Glomerular endothelial cell (primary cell): ENCODE measurements around the gene TEX2. TPM values are rescaled to one million over a fixed set of nuclear protein-coding genes. Genes with fewer than 3 reads are reported as not detected.
"Not testable (repeated sequence)": the region's sequence is repeated elsewhere in the genome, so short reads cannot be mapped to it uniquely, and the experiment has no call there.

Experiments used
- DNase-seq: peaks from one replicate; pipeline ENCODE4 v3.0.0-alpha.2; 2011; ENCODE audit warnings: low read depth, low spot score; ENCODE audit errors: extremely low read depth
- total RNA-seq: library from RNA; depleted of rRNA; stranded (reverse); fragments of >200 nt; gene quantifications from 2 replicates; pipeline ENCODE4 v1.2.3, GENCODE V29; 2015

Gene TEX2
- total RNA-seq, 1 donor from 2014 or later, result 24.3 TPM

DNA sequence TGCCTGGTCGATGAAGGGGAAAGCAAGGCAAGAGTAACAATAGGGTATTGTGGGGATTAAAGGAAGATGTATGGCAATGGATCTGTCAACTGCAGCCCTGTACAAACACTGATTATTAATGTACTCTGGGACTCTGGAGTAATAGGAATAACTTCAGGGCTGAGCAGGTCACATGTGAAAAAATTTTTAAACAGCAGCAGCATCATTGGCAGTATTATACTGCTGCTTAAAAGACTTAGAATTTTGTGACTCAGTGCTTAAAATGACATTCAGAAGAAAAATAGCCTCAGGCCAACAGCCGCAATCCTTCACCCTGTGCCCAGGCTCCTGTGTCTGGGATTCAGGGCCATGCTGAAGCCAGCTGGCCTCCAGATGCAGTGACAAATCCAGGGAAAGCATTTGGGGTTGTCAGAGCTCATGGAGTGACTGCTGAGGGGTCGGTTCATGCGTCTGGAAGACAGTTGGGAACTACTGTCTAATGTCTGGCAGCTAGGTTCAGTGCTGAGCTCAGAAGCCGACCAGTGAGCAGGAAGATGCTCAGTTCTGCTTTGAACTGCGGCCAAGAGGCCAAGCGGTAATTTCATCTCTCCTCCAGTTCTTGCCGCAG is 22.2 kb downstream of the TEX2 start:
- no peak for DNase-seq

DNA sequence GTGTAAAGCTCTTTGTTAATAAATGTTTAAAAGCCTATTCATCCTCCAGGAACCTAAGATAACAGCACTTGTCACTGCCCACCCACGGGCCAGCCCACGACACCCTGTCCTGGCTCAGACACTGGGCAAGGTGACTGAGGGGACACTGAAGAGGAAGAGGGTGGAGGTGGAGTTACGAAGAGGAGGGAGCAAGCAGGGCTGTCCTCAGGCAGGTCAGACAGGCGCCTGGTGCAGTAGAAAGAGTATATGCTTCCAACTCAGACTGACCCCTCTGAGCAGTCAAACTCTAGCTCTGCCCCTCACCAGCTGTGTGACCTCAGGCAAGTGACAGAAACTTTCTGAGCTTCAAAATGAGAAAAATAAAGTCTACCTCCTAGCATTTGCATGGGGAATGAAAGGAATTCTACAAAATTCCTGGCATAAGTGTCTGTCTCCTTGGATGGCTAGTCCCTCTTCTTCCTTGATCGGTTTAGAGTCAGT is 22.8 kb downstream of the TEX2 start:
- DNase-seq, result peak; percentile 29

DNA sequence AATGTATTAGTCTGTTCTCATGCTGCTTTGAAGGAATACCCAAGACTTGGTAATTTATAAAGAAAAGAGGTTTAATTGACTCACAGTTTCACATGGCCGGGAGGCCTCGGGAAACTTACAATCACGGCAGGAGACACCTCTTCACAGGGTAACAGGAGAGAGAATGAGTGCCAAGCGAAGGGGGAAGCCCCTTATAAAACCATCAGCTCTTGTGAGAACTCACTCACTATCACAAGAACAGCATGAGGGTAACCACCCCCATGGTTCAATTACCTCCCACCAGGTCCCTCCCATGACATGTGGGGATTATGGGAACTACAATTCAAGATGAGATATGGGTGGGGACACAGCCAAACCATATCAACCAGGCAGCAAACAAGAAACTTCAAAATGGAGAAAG is 24.6 kb downstream of the TEX2 start:
- DNase-seq, result not testable (repeated sequence)

DNA sequence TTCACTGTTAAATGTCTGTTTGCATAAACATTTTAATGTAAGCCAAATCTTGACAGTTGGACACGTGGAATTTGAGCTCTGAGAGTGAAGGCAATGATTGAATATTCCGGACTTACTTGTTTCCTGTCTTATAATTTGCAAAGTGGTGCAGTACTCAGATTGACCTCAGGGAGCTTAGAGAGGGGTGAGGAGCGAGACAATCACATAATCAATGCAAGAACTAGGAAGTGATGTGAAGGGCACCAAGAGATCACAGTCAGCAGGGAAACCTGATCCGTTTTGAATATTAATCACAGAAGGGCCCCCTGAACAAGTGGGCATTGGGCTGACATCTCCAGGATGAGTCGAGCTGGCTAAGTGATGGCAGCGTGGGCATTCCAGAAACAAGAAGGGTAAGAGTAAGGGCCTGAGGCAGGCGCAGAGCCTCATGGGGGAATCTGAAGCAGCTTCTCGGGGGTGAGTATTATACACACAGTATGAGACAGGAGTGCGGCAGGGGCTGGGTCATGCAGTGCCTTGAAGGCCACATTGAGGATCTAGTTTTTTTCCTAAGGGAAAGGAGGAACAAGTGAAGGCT is 26.1 kb downstream of the TEX2 start:
- DNase-seq, result no peak

DNA sequence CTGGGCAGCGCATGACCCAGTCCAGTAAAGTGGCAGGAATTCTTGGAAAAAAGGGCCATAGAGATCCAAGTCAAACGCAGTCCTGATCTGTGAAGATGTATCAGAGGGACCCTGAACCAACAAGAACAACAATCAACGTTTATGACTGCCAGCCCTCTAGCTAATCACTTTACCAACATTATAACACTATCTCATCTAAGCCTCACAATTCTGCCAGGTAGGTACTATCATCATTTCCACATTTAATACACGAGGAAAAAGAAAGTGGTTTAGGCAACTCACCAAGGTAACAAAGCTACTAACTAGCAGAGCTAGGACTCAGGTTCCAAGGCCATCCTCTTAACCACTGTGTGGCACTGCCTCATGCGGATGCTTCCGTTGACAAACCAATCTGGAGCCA is 28.1 kb downstream of the TEX2 start:
- DNase-seq, result no peak

DNA sequence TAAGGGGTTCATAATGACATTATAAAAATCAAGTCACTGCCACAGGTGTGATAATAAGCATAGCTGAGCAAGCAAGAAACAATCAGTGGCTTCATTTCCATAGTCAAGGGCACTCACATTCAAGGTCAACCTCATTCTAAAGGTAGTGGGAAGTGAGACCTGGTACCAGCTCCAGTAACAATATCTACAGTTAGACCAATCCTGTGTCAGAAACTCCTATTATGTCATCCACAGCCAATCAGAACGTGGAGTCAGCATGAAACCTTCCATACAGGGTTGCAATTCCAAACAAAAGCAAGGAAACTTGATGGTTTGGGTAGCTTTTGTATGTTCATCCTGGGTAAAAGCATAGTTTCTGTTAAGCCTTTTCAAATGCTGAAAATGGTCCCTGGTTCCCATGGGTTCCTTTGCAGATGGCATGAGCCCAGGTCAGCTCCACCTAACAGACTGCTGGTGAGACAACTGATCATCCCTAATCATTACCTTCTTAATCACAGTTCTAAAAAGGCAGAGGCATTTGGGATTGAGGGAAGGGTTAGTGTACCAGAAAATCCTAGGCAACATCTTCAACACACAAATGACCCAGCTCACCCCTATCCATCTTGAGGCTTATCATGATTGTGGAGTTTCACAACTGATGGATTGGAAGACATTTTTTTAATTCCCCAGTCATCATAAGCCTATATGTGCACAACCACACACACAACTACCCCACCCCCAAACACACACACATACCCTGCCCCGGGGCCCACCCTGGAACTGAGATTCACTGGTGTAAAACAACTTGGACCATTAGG is 30.4 kb downstream of the TEX2 start:
- no peak for DNase-seq

DNA sequence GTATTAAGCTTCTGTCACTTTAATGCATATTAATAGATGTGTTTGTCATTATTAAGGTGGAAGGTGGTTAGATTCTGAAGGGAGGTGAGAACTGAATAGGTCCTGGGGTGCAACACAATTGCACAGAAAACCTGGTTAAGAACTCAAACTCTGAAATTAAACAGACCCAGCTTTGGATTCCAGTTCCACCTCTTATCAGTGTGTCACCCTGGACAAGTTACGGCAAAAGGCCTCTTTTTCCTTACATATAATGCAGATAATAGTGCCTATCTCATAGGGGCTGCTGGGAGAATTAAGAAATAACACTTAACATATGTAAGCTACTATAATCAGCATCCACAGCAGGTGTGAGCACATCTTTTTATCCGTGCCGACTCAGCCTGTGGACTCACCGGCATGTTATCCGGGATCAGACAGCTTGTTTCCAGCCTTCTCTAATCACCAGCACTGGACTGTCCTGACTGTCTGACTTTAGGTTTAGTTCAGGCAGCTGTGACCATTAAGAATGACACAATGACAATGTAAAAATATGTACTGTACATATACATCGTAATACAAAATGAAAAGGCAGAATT is 31.4 kb downstream of the TEX2 start:
- no peak for DNase-seq

DNA sequence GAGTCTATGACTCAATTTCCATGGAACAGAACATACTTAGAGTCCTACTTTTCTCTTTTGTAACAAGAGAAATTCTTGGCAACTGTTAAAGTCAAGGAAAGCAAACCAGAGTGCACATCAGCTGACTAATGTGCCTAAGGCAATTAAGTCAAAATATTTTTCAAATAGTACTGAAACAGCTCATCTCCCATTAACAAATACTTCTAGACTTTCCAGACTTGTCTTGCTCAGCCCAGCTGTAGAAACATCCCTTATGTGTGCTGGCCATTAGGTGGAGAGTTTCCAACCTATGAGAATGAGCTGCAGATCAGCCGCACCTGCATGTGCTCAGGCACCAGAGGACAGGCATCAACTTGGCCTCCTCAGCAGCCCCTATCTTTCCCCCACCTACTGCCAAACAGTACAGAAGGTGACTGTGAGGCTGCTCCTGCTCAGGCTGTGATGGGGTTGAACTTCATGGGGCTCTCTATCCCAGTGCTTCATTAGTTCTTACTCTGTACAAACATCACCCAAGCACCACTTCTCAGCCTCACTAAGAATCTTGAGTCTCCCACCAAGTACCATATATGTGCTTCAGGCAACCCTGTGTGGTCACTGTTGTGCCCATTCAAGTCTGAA is 32.2 kb downstream of the TEX2 start:
- DNase-seq, result no peak

DNA sequence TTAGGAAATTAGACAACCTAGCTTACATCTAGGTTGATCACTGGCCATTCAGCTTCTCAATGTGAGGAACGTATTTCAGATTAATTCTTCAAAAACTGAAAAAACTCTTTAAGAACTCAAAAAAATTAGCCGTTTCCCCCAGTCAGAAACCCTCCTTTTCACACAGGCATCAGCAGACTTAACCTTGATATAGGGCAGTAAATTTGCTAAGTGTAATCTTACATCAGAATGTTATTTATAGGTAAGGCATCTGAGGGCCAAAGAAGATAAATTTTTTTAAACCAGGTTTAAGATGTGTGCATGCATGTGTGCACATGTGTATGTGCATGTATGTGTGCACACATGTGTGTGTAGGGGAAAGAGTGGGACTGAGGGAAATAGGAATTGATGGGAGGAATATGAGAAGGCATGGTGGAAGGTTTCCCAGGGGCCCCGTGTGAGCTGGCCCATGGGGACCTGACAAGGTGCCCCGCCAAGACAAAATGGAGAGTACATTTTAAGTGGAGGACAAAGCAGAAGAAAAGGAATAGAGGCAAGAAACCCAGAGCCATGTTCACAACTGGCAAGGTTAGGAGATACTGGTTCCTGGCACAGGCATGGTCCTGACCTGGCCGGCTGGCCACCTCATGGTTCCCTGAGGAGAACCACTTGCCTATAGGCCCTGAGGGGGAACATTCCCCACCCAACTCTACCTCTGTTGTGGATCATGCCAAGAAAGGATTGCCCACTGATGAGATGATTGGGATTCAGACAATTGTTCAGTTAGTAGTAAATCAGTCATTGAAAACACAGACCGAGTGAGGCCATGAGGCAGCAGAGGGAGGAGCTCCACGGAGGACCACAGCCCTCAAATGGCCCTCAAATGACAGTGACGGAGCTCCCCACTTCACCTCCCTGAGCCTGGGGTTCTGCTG is 33.0 kb downstream of the TEX2 start:
- no peak for DNase-seq

DNA sequence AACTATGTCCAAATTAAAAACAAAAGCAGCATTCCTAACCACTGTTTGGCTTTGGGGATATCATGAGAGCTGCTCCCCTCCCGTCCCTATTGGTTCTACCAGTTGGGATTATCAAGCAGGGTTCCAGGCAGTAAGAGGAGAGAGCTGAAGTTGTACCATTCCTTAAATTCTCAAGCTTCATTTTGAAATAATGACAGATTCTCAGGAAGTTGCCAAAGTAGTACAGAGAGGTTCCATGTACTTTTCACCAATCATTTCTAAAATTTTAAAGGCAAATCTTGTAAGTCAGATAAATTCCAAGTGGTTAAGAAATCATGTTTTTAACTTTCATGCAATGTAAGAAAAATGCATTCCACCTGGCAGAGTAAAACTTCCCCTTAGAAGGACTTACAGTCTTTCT is 36.9 kb downstream of the TEX2 start:
- DNase-seq, result no peak

DNA sequence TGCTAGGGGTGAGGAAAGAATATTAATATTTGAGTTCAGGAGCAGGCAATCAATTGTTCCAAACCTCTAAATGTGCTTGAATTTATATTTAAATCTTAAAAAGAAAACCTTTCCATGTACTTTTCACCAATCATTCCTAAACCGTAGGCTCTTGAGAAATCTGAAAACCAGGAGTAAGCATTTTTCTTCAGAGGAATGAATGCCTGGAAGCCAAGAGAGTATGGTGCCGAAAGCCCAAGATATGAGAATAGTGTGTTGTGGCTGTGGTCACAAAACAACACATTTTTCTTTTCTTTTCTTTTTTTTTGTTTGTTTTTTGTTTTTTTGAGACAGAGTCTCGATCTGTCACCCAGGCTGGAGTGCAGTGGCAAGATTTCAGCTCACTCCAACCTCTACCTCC is 37.6 kb downstream of the TEX2 start:
- no peak for DNase-seq

DNA sequence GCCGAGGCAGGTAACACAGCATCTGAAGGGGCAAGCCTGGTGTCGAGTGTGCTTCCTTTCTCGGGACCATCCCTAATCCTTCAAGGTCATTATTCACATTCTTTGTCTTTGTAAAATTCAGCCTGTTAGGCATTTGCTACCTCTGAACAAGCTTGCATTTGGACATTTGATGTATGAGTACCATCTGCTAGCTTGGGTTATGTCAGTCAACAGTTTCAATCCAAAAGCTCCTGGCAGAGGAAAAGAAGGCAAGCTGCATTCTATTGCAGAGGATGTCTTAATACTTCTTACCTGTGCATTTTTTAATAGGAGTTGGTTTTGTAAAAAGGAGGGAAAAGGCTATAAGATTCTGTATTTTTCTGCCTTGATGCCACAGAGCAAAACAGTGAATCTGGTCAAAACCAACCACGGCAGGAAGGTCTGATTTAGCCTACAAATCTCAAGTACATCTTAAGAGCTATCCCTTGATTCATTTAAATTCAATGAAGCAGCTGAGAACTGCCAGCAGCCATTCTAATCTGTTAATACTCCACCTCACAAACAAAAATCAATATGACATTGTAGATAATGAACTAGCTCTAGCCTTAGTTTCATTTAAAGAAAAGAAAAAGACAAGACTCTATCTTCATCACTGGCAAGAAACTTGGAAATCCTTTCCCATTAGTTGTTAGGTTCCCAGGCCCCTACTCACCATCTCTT is 39.0 kb downstream of the TEX2 start:
- no peak for DNase-seq

DNA sequence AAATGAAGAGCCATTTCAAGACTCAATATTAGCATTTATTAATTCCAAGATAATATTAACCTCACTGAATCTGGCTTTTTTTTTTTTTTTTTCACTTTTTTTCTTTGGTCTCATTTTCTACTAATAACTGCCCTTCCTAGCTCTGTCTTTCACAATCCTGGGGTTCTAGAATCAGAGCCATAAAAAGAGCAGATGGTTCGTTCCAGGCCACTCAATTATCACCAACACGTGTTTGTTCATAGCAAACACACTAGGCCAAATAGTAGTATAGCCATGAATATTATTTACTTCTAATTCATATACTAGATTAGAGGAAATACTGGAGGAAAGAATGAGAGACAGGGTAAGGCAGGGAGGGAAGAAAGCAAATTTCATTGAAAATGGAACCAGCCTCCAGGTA is 39.8 kb downstream of the TEX2 start:
- no peak for DNase-seq

DNA sequence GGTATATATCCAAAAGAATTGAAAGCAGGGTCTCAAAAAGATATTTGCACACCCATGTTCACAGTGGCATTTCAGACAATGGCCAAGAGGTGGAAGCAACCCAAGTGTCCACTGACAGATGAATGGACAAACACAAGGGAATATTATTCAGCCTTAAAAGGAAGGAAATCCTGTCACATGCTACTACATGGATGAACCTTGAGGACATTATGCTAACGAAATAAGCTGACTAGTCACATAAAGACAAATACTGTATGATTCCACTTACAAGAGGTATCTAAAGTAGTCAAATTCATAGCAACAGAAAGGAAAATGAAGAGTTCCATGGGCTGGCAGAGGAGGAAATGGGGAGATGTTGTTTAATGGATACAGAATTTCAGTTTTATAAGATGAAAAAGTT is 41.4 kb downstream of the TEX2 start:
- DNase-seq, result no peak

DNA sequence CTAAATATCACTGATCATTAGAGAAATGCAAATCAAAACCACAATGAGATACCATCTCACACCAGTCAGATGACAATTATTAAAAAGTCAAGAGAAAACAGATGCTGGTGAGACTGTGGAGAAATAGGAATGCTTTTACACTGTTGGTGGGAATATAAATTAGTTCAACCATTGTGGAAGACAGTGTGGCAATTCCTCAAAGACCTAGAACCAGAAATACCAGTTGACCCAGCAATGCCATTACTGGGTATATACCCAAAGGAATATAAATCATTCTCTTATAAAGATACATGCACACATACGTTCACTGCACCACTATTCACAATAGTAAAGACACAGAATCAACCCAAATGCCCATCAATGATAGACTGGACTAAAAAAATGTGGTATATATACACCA is 42.5 kb downstream of the TEX2 start:
- DNase-seq, result not testable (repeated sequence)

DNA sequence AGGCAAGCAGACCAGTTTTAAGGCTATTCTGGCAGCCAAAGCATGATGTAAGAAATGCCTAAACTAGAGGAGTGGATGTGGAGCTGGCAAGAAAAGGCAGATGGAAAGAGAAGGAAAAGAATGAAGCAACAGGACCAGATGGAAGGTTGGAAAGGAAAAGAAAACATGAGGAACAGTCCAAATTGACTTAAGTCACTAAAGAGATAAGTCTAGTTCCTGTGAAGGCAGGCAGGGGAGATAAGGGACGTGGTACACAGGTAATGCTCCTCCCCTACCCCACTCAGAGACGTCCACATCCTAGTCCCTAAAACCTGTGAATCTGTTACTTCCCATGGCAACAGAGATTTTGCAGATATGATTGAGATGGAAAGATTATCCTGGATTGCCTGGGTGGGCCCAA is 43.5 kb downstream of the TEX2 start:
- no peak for DNase-seq

DNA sequence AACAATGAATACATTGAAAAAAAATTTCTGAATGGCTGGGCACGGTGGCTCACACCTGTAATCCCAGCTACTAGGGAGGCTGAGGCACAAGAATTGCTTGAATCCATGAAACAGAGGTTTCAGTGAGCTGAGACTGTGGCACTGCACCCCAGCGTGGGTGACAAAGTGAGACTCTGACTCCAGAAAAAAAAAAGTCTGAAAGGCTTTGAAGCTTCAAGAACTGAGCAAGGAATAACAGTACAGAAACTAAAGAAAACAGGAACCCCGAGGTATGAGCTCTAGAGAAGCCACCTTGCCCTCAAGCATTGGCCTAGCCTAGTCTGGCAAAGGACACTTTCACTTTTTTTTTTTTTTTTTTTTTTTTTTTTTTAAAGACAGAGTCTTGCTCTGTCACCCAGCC is 45.0 kb downstream of the TEX2 start:
- no peak for DNase-seq

DNA sequence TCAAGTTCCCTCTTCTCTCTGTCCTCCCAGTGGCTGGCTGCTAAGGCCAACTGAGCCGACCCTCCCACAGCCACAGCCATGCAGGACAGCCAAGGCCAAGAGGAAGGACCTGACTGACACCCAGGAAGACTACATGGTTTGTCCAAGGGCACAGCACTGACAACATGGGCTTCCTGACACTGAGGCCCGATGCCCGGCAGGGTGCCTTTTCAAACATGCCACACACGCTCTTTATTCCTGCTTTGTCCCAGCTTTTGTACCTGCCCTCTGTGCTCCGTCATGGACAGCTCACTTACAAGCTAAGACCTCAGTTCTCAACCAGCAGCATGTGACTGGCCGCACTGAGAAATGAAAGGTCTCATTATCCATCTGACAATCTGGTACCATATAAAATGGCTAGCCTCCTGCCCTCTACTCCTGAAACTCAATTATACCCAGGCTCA is 45.8 kb downstream of the TEX2 start:
- no peak for DNase-seq
